HT1080 (cell line): ENCODE results near the gene ELN. TPM values are rescaled to one million over a fixed set of nuclear protein-coding genes. Genes with fewer than 3 reads are reported as not detected.
A peak's percentile ranks its signal among the peaks of the same experiment; 100 is the strongest.

Experiments
- DNase-seq: peaks from one replicate; pipeline ENCODE4 v3.0.0-alpha.2; 2015; ENCODE audit warnings: low read depth
- total RNA-seq: library from RNA; depleted of rRNA; stranded (reverse); fragments of >200 nt; shearing (Covaris generic); gene quantifications from 2 replicates; pipeline ENCODE4 v1.2.3, GENCODE V29; 2014

Gene ELN
- total RNA-seq, 1 experiment from 2014 or later = not detected

GRCh38 chr7:74023092-74023536 is 4.9 kb upstream of the ELN start:
- peak; percentile 72 for DNase-seq

GRCh38 chr7:74023786-74024185 is 4.2 kb upstream of the ELN start:
- no peak for DNase-seq

- no peak for DNase-seq
These were observed 2.8 kb upstream of the ELN start for GRCh38 chr7:74025146-74025545.

GRCh38 chr7:74025730-74026129 is 2.2 kb upstream of the ELN start:
- DNase-seq = no peak

GRCh38 chr7:74026406-74026902 is 1.5 kb upstream of the ELN start:
- DNase-seq = no peak

- peak; percentile 55 for DNase-seq
These were observed 880 bp upstream of the ELN start for GRCh38 chr7:74026903-74027682.

- DNase-seq = no peak
These were observed 407 bp downstream of the ELN start for GRCh38 chr7:74028321-74028838.

GRCh38 chr7:74029089-74029785 is 1.3 kb downstream of the ELN start:
- DNase-seq = no peak

GRCh38 chr7:74029991-74030415 is 2.0 kb downstream of the ELN start:
- no peak for DNase-seq

- DNase-seq = no peak
These were observed 2.9 kb downstream of the ELN start for GRCh38 chr7:74030861-74031260.

GRCh38 chr7:74031403-74032190 is 3.6 kb downstream of the ELN start:
- no peak for DNase-seq

- DNase-seq = peak; percentile 34
These were observed 4.2 kb downstream of the ELN start for GRCh38 chr7:74032191-74032490.

- no peak for DNase-seq
These were observed 4.8 kb downstream of the ELN start for GRCh38 chr7:74032624-74033371.

GRCh38 chr7:74033372-74034311 is 5.7 kb downstream of the ELN start:
- no peak for DNase-seq

GRCh38 chr7:74037609-74038008 is 9.6 kb downstream of the ELN start:
- no peak for DNase-seq

- DNase-seq = no peak
These were observed 10.4 kb downstream of the ELN start for GRCh38 chr7:74038194-74038961.

GRCh38 chr7:74039337-74039736 is 11.4 kb downstream of the ELN start:
- DNase-seq = no peak

GRCh38 chr7:74040101-74040790 is 12.3 kb downstream of the ELN start:
- no peak for DNase-seq
